Stimulated activated CD4-positive, alpha-beta T cell treated with anti-CD3 and anti-CD28 coated beads, Interleukin-12 subunit alpha, Interleukin-12 subunit beta, amount 100 ng/mL, for 48 hours (primary cell): ENCODE data around the gene KPNA3.
"Not testable (repeated sequence)": the region's sequence is repeated elsewhere in the genome, so short reads cannot be mapped to it uniquely, and the experiment has no call there.

ENCODE experiments used
- DNase-seq, 3 donors: peaks; one replicate each; pipeline ENCODE4 v3.0.0-alpha.2; 2020; ENCODE audit warnings: low read depth in 2 of 3, low spot score in 1 of 3

The KPNA3 gene

DNA sequence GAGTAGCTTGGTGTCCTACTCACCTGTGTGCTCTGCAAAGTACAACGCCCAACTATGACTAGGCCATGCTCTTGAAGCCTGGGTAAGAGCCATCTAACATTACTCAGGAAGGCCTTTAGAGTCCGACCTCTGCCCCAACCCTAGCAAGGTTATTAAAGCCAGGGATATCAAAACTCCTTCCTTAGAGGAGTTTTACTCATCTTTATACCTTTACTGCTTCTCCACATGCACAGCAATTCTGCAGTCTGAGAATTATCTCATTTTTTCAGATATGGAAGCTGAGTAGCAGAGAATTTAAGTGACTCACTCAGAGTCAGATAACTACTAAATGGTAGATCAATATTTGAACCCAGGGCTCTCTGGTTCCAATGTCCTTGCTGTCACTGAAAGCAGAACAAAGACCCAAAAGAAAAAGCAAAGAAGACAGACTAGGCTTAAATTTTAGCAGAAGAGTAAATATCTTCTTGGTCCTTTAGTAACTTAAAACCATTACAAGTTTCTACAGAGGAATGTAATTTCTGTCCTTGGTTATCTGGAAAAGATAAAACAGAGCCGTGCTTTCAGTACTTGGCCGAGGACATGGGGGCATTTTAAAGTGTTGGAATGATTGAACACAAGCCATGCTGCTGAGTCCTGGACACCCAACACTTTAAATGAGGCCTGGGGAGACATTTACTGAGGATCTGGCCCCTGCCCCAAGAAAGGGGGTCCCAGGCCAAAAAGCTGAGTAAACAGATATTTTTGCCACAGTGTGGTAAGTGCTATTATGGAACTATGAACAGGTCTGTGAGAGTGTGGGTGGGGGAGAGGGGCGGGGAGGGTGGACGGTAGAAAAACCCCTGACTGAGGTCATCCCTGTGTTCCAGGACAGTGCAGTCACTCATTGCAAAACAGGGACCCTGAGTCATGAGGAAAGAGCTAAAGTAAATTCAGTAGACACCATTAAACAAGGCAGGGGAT is 18.4 kb upstream of the KPNA3 start:
- DNase-seq: no peak

DNA sequence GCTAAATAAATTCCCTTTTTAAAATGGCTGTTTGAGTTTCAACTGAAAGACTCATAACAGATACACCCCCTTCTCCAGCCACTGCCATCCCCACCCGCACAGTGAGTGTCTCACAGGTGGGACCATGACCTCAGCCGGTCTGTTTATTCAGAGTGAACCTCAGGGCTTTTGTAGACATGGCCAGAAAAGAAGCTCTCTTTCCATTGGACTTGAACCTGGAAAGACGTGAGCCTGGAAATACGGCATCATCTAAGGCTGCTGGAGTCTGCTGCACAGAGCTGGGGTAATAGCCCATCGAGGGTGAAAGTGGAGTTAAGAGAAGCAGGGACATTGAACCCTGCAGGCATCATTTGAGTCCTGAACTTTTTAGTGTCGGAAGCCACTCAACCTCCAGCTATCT is 15.2 kb upstream of the KPNA3 start:
- no peak for DNase-seq

DNA sequence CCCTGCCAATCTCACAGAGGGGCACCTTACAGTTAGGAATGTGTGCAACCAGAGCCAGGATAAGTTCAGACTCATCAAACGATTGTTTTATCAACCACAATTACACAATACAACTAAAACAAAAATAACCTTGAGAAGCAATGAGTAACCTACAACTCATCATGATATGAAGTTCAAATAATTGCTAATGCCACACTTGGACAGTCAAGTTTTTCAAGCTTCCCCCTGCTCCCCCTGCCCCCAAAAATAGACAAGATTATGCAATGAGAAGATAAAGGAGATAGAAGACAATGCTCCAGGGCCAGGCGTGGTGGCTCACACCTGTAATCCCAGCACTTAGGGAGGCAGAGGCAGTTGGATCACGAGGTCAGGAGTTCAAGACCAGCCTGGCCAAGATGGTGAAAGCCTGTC is 13.6 kb upstream of the KPNA3 start:
- DNase-seq: no peak

DNA sequence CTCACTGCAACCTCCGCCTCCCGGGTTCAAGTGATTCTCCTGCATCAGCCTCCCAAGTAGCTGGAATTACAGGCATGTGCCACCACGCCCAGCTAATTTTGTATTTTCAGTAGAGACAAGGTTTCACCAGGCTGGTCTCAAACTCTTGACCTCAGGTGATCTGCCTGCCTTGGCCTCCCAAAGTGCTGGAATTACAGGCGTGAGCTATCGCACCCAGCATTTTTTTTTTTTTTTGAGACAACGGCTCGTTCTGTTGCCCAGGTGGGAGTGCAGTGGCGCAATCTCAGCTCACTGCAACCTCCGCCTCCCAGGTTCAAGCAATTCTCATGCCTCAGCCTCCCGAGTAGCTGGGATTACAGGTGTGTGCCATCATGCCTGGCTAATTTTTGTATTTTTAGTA is 10.6 kb upstream of the KPNA3 start:
- DNase-seq: not testable (repeated sequence)

DNA sequence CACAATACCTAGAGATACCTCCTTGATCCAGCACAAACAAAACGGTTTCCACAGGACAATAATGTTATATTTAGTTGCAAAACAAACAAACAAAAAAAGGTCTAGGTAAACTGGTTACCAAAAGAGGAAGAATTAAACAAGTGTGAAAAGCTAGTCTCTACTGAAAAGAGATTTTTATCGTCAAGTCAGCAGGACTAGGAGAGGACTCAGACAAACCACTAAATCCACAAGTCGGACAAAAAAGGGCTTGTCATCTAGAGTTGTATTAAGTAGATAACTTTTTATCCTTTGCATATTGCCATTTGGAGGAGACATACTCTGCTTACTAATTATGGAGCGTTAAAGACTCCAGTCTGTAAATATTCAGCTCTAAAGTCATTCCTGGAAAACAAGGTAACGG is 9.9 kb upstream of the KPNA3 start:
- no peak for DNase-seq

DNA sequence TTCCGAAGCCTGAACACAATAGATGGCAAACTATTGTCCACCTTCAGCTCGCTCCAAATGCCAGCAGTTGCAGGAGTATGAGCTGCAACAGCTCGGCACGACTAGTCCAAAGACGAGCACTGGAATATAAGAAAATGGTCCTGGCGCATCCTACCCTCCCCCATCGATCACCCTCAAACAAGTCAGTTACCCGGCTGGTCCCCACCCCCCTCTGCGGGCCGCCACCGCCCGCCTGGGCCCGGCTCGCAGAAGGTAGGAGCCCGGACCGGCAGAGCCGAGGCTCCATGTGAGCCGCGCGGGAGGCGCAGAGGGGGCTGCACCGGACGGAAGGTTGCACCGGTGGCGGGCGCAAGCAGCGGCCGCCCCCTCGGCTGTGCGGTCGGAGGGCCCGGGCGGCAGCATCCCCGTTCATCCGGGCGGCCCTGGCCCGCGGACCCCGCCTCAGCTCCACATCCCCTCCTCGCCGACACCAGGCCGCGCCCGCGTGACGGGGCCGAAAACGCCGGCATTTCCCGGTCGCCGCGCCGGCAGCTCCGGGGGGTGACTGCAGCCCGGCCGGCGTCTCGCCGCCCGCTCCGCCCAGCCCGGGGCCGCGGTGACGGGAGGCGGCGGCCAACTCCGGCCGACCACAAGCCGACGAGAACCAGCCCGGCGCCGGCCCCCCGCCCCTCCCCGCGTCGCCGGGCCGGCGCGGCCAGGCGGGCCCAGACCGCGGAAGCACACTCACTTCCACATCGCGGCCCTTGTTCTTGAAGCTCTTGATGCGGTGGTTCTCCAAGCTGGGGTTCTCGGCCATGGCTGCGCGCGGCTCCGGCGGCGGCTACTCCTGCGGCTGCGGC is 552 bp downstream of the KPNA3 start:
- peak; percentile 19 to 29 (median 19) for DNase-seq

DNA sequence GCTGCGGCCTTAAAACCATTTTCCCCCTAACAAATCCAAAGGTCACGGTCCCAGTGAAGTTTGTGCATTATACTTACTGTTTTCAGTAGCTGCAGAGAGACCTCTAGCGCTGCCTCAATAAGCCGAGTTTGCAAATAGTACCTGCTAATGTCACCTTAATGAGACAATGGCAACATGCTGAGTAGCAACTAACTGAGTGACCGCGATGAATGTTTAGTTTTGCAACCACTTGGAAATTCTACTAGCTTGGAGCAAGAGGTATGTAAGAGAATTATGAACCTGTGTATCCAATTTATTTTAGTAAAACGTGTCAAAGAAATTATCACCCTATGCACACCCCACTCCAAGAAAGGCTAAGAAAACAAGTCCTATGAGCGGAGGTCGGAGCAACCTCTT is 1.2 kb downstream of the KPNA3 start:
- no peak for DNase-seq

DNA sequence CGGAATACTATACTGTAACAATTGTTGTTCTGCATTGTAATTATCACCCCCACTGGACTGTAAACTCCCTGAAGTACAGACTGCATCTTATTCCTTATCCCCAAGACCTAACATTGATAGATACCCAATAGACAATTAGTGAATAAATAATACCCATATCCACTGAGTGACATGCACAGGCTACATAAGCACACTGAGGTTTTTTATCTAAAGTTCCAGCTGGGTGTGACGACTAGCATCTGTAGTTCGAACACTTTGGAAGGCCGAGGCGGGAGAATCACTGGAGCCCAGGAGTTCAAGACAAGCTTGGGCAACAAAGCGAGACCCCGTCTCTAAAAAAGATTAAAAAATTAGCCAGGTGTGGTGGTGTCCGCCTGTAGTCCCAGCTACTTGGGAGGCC is 2.5 kb downstream of the KPNA3 start:
- no peak for DNase-seq

DNA sequence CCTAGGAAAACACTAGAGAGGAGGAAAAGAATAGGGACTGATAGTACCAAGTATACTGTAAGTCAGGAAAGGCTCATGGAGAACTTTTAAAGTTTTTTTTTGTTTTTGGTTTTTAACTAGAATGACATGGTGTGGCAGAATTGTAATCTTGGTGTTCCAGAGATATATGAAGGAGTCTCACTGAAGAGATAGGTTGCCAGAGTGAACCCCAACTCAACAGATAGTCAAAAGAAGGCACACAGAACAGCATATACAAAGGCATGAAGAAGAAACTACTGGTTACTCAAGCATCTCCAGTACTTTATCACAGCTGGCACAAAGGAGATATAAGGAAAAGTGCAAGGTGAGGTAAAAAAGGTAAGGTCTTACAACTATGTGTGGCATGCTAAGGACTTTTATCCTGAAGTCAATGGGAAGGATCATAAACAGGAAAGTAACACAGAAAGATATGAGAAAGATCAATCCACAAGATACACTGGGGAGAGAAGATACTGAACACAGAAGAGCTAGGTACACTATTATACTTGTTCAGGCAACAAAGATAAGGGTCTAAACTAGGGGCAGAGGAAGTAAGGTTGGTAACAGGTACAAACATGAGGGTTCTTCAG is 6.0 kb downstream of the KPNA3 start:
- DNase-seq: no peak

DNA sequence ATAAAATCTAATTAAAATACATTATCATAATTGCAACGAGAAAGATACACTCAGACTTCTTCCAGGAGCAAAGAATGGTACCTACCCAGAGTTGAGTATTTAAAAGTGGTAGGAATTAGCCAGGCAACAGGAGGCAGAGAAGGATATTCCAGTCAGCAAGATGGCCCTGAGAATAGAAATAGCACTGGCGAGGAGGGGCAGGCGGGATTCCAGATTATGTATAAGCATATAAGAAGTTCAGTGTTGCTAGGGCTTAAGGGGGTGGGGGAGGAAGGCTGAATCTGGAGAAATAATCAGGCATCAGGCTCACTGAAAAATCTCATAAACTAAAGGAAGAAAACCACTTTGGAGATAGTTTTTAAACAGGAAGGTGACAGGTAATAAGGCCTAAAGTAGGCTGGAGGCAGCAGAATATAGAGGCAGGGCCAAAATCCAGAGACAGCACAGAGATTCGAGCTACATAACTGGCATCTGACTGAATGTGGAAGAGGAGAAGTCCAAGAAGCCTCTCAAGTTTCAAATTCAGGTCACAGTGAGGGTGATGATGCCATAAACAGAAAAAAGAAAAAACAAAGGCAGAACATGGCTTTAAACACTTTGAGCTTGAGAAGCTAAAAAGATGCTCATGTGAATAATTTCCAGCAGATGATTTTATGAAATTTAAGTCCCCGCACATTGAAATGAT is 7.5 kb downstream of the KPNA3 start:
- DNase-seq: no peak

DNA sequence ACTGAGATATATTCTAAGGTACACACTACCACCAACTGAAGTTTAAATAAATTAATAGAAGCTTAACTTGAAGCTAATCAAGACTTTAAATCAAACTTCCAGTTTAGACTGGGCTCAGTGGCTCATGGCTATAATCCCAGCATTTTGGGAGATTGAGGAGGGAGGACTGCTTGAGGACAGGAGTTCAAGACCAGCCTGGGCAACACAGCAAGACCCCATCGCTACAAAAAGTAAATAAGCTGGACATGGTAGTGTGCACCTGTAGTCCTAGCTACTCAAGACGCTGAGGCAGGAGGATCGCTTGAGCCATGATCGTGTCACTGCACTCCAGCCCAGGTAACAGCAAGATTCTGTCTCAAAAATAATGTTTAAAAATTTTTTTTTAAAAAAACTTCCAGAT is 8.6 kb downstream of the KPNA3 start:
- DNase-seq: no peak

DNA sequence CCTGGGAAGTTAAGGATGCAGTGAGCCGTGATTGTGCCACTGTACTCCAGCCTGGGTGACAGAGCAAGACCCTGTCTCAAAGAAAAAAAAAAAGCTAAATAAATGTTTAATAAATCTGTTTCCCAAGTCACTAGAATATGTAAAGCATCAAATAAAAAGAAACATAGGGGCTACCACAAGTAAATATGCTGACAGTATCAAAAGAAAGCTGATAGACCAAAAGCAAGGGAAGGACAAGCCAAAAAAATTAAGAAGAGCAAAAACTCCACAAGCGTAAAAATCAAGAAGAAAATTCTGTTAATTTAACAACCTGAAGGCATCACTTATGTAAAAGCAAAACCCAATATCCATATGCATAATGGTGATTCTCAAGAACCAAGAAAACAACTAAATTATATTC is 9.7 kb downstream of the KPNA3 start:
- DNase-seq: no peak

DNA sequence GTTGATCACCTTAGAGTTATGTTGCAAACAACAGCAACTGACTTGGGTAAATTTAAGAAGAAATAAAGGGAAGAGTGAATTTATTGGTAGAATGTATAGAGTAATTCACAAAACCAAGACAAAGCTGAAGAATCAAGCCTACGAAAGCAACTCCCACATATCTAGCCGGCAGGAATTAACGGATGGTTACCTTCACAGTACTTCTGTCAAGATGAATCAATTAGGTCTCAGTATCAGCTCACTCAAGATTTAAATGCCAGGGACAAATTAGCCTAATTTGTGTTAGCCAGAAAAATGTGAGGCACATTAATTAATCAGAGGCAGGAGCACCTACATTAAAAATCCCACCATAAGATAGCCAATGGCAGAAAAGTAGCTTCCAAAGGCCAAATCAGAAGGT is 10.7 kb downstream of the KPNA3 start:
- no peak for DNase-seq

DNA sequence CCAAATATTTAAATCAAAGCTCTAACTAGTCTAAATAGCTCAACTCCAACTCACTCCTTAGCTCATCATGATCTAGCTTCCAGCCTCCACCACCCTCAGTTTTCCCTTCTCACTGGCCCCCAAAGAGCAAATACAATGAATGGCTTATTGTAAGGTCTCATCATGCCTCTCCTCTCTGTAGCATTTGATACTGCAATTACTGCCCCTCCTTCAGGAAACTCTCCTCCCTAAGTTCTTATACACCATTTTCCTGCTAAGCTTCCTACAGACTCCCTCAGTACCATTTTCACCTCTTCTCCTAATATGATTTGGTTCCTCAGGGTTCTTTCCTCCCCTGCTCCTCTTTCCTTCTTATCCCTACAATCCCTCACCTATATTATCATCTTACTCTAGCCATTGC is 12.8 kb downstream of the KPNA3 start:
- no peak for DNase-seq

DNA sequence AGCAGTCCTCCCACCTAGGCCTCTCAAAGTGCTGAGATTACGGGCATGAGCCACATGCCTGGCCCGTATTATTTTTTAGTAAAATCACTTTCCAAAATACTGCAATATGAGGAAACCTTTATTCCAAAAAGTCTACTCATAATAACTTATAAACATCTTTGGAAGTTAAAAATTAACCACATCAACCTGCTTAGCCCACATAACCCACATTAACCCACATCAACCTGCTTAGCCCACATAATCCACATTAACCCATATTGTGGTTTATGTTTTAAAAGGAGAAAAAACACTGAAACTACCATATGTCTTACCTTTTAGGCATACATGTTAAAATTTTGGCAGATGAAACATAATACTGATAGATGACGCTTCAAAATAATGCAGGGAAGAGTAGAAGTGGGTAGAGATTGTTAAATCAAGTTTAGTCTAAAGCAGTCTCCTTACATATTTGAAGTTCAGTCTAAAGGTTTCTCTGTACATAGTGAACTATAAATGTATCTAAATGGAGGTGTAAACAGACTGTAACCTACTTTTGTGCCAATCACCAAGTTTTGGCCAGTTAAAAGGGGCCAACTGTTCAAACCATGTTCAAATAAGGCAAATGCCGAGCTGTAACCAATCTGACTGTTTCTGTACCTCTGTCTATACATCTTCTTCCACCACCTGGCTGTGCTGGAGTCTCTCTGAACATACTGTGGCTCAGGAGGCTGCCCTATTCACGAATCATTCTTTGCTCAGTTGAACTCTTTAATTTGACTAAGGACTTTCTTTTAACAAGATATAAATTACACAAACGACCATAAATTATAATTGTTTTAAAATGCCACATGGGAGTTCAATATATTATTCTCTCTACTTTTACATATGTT is 14.5 kb downstream of the KPNA3 start:
- no peak for DNase-seq

DNA sequence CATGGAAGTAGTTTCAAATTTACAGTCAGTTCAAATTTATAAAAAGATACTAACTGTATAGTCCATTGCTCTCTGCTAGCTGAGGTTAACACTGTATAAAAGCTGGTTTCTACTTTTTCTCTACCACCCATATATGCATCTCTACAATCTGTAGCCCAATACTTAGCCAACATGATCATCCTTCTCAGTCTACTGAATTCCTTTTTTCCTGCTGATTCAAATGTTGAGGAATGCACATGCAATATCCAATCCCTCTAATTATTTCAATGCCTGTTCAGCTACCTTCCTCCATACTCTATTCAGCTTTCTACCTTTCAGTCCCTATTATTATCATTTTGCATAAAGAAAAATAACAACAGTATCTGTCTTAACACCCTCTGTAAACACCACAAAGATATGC is 15.6 kb downstream of the KPNA3 start:
- DNase-seq: no peak

DNA sequence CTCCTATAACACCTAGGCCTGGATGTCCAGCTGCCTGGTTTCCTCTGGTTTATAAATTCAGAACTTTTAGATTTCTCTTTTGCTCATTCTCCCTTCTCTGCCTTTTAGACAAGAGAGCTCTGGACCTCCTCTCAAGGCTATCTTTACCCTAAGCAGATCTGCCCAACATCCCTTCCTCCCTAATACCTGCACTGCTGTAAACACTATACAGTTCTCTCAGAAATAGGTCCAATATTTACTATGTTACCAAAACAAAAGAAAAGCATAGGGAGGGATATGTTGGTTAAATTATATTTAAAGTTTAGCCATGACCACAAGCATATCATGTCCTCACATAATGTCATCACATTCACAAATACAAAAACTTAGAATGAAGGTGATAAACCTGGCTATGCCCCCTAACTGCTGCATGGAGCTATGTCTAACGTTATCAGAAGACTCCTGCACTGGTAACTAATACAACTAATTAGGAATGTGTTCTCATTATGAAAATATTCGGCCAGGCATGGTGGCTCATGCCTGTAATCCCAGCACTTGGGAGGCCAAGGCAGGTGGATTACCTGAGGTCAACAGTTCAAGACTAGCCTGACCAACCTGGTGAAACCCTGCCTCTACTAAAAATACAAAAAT is 18.0 kb downstream of the KPNA3 start:
- DNase-seq: no peak

DNA sequence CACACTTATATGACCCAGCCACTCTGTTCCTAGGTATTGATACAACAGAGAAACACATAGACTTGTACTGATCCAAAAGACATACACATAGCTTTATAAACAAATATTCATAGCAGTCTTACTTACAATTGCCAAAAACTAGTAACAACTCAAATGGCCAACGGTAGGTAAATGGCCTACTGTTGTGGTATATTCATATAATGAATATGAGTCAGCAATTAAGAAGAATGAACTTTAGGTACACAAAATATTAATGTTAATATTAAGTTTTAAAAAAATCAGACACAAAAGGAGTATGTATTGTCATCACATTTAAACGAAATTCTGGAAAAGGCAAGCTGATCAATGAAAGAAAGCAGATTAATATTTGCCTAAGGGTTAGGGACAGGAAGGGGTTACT is 19.7 kb downstream of the KPNA3 start:
- no peak for DNase-seq

DNA sequence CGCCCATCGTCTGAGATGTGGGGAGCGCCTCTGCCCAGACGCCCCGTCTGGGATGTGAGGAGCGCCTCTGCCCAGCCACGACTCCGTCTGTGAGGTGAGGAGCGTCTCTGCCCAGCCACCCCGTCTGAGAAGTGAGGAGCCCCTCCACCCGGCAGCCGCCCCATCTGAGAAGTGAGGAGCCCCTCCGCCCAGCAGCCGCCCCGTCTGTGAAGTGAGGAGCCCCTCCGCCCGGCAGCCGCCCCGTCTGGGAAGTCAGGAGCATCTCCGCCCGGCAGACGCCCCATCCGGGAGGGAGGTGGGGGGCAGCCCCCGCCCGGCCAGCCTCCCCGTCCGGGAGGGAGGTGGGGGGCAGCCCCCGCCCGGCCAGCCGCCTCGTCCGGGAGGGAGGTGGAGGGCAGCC is 30.7 kb downstream of the KPNA3 start:
- DNase-seq: not testable (repeated sequence)

DNA sequence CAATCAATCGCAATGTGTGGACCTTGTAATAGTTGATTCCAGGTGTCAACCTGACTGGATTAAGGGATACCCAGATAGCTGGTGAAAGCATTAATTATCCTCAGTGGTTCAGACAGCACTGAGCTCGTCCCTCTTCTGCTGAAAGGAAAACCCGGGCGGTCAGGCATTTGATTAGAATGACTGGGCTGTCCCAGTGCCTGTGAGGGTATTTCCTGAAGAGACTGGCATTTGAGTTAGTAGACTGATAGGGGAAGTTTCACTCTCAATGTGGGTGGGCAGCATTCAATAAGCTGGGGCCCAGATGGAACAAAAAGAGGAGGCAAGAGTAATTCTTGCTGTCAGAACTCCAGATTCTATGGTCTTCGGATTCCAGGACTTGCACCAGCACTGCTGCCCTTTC is 31.9 kb downstream of the KPNA3 start:
- no peak for DNase-seq
